Nephron progenitor cell (in vitro differentiated cells): ENCODE measurements around the gene HIVEP3.

ENCODE experiments used
- DNase-seq: peaks from one replicate; pipeline ENCODE4 v3.0.0; 2021
- H3K27ac Mint-ChIP-seq: 2 replicates; pipeline ENCODE4 v1.8.0; 2021; ENCODE audit warnings: mild to moderate bottlenecking, moderate library complexity, mixed read lengths
- H3K27me3 Mint-ChIP-seq: 2 replicates; pipeline ENCODE4 v1.8.0; 2021; ENCODE audit warnings: mild to moderate bottlenecking, low read depth, mixed read lengths; ENCODE audit not compliant: poor library complexity
- H3K36me3 Mint-ChIP-seq: 2 replicates; pipeline ENCODE4 v1.8.0; 2021; ENCODE audit warnings: low read depth, mixed read lengths
- H3K4me1 Mint-ChIP-seq: 2 replicates; pipeline ENCODE4 v1.8.0; 2021; ENCODE audit warnings: mixed read lengths
- H3K4me3 Mint-ChIP-seq: 2 replicates; pipeline ENCODE4 v1.8.0; 2021; ENCODE audit warnings: mild to moderate bottlenecking, moderate library complexity, mixed read lengths
- H3K9me3 Mint-ChIP-seq: 2 replicates; pipeline ENCODE4 v1.8.0; 2021; ENCODE audit warnings: mild to moderate bottlenecking, moderate library complexity, mixed read lengths
- CTCF ChIP-seq: fragments of 200-600 bp; sonication (generic); IDR thresholded peaks from 2 replicates; pipeline ENCODE4 v1.5.0; 2021; ENCODE audit warnings: antibody characterized with exemption

HIVEP3 gene

DNA sequence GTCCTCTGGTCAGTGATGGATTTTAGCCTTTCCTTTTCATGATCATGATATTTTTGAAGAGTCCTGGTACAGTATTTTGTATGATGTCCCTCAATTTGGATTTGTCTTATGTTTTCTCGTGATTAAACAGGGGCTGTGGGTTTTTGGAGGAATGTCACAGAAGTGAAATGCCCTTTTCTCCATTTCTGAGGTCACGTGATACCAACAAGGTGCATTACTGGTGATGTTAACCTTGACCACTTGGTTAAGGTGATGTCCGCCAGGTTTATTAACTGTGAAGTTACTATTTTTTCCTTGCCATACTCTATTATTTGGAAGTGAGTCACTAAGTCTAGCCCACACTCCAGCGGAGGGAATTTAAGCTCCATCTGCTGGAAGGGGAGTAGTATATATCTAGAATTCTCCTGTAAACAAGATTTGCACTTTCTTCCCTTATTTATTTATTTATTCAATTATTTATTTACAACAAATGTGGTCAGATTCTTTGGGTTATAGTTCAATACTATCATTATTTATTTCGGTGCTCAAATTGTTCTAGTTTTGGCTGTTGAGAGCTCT, 123.4 kb downstream of the HIVEP3 start:
- TF ChIP-seq CTCF: no peak
- no peaks in the 10 kb centered on the region for H3K4me1 Mint-ChIP-seq
- H3K36me3 Mint-ChIP-seq: no peaks in the 10 kb centered on the region
- H3K4me3 Mint-ChIP-seq: no peak overlapping the region
- no peak for DNase-seq
- peaks cover 40% of the 10 kb centered on the region for H3K27me3 Mint-ChIP-seq
- no peaks in the 10 kb centered on the region for H3K9me3 Mint-ChIP-seq
- H3K27ac Mint-ChIP-seq: no peak overlapping the region

DNA sequence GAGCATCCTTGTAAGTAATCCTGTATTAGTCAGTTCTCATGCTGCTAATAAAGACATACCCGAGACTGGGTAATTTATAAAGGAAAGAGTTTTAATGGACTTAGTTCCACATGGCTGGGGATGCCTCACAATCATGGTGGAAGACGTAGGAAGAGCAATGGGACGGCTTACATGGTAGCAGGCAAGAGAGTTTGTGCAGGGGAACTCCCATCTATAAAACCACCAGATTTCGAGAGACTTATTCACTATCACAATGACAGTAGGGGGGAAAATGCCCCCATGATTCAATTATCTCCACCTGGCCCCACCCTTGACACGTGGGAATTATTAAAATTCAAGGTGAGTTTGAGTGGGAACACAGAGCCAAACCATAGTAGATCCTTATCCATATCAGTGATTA, 124.7 kb downstream of the HIVEP3 start:
- Mint-ChIP-seq H3K27me3 (peaks cover 45% of the 10 kb centered on the region), H3K27ac (no peak overlapping the region), H3K4me3 (no peak overlapping the region), H3K9me3 (no peaks in the 10 kb centered on the region), H3K4me1 (no peaks in the 10 kb centered on the region), H3K36me3 (no peaks in the 10 kb centered on the region)
- TF ChIP-seq CTCF: no peak
- DNase-seq: no peak

DNA sequence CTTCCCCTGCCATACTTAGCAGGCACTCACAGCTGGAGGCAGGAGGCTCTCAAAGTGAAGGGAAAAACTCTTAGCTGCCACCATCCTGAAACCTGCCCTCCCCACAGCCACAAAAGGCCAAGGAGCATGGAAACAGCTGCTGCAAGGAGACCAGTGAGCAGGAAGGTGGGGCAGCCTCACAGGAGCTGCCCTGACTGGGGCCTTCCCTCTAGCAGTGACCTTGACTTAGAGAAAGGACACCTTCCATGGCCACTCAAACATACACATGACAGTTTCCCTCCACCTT, 126.3 kb downstream of the HIVEP3 start:
- Mint-ChIP-seq H3K9me3 (no peaks in the 10 kb centered on the region), H3K27me3 (peaks cover 39% of the 10 kb centered on the region), H3K27ac (no peak overlapping the region), H3K36me3 (no peaks in the 10 kb centered on the region), H3K4me3 (no peak overlapping the region), H3K4me1 (no peaks in the 10 kb centered on the region)
- DNase-seq: no peak
- TF ChIP-seq CTCF: no peak

DNA sequence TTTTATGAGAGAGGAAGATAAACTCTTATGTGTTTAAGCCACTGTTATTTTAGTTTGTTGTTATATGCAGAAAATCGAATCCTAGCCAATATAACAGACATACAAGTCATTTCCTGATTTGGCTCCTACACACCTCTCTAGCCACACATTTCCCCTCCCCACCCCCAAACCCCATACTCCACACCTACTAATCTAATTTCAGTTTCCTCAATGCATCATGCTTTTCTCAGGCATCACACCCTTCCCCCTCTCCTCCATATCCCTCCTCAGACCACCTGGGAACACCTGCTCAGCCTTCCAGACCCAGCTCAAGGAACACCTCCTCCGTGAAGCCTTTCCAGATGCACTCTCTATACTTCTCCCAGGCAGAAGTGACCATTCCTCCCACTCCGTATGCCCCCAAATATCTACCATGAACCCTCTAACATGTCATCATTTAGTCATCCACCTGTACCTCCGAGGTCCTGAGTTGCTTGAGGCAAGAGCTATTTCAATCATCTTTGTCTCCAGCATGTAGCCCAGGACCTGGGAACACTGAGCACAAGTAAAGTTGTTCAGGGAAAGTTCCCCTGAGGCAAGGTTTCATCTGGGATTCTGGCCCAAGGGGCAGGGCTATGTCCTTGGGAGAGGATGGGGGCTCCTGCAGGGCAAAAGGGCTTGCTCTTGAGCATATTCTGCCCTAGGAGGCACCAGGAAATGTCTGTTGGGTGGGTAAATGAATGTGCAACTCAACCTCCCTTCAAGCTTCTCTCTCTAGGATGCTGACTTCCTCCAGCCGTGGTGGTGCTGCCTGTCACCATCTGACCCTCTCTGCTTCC, 126.8 kb downstream of the HIVEP3 start:
- no peak for TF ChIP-seq CTCF
- H3K36me3 Mint-ChIP-seq: no peaks in the 10 kb centered on the region

GRCh38 chr1:41790351-41790750, 128.4 kb downstream of the HIVEP3 start:
- Mint-ChIP-seq H3K27me3 (peaks cover 28% of the 10 kb centered on the region), H3K36me3 (no peaks in the 10 kb centered on the region), H3K4me1 (no peaks in the 10 kb centered on the region), H3K4me3 (no peak overlapping the region), H3K9me3 (no peaks in the 10 kb centered on the region), H3K27ac (no peak overlapping the region)
- DNase-seq: no peak
- TF ChIP-seq CTCF: no peak

More for the DNA sequence above, 126.8 kb downstream of the HIVEP3 start:
- no peaks in the 10 kb centered on the region for H3K4me1 Mint-ChIP-seq
- no peak for DNase-seq
- no peak overlapping the region for H3K27ac Mint-ChIP-seq
- H3K9me3 Mint-ChIP-seq: no peaks in the 10 kb centered on the region
- H3K4me3 Mint-ChIP-seq: no peak overlapping the region
- peaks cover 36% of the 10 kb centered on the region for H3K27me3 Mint-ChIP-seq
